Nephron (organoid): Measurements from ENCODE around the gene TSHZ1.

Experiments
- H3K27ac Mint-ChIP-seq, 3 experiments: 2 replicates each; pipeline ENCODE4 v1.8.0; 2020; ENCODE audit warnings: mixed read lengths in 3 of 3, mild to moderate bottlenecking in 2 of 3, moderate library complexity in 1 of 3
- H3K27me3 Mint-ChIP-seq: 2 replicates; pipeline ENCODE4 v1.8.0; 2021; ENCODE audit warnings: low read depth, mild to moderate bottlenecking, moderate library complexity, mixed read lengths
- H3K36me3 Mint-ChIP-seq: 2 replicates; pipeline ENCODE4 v1.8.0; 2020; ENCODE audit warnings: low read depth, mixed read lengths
- H3K4me1 Mint-ChIP-seq: 2 replicates; pipeline ENCODE4 v1.8.0; 2020; ENCODE audit warnings: mixed read lengths
- H3K4me3 Mint-ChIP-seq, 3 experiments: 2 replicates each; pipeline ENCODE4 v1.8.0; 2020; ENCODE audit warnings: mild to moderate bottlenecking in 3 of 3, mixed read lengths in 3 of 3, moderate library complexity in 2 of 3
- H3K9me3 Mint-ChIP-seq: 2 replicates; pipeline ENCODE4 v1.8.0; 2020; ENCODE audit warnings: mixed read lengths
- CTCF ChIP-seq, 3 experiments: fragments of 200-600 bp; sonication (generic); IDR thresholded peaks; one replicate each; pipeline ENCODE4 v1.5.0; 2021; ENCODE audit warnings: antibody characterized with exemption in 3 of 3; ENCODE audit not compliant: unreplicated experiment in 3 of 3

The TSHZ1 gene

DNA sequence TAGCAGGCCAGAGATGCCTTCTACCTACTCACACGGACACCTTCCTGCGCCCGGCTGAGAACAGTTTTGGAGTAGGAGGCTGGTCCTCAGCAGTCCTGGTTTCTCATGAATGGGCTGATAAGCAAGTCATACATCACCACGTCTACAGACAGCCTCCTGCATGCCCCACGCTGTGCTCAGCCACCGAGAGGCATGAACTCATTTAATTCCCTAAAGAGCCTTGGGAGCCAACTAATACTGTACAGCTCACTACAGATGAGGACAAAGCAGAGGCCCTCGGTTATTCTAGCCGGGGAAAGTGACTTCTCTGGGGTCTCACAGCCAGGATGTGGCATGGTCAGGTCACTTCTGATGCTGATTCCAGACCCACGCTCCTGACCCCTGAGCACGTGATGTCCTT lies 105.6 kb downstream of the TSHZ1 start:
- peaks cover 4% of the 10 kb centered on the region for H3K9me3 Mint-ChIP-seq
- no peak overlapping the region for H3K4me3 Mint-ChIP-seq
- H3K27me3 Mint-ChIP-seq, result peaks cover 5% of the 10 kb centered on the region
- H3K36me3 Mint-ChIP-seq, result no peaks in the 10 kb centered on the region
- no peaks in the 10 kb centered on the region for H3K4me1 Mint-ChIP-seq
- TF ChIP-seq CTCF (IDR thresholded peaks at IDR 0.05; ENCODE audit: unreplicated experiment in 3 of 3), result no peak
- H3K27ac Mint-ChIP-seq, result no peak overlapping the region

DNA sequence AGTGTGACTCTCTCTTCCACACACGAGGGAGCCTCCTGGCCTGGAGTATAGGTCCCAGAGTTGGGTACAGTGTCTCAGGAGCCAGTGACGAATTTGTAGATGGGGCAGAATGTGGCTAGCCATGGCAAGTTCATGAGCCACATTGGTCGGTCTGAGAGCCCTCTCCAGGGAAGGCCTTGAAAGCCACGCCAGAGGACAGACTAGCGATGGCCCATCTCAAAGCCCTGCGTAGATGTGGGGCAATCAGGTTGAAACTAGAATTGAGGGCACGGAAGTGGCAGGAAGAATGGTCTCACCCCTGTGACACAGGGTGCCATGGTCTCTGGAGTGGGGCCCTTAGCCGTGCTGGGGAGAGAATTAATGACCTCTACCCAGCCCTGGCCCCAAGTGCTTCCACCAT lies 106.2 kb downstream of the TSHZ1 start:
- Mint-ChIP-seq H3K27ac (no peak overlapping the region), H3K36me3 (no peaks in the 10 kb centered on the region), H3K27me3 (peaks cover 5% of the 10 kb centered on the region), H3K4me3 (no peak overlapping the region), H3K9me3 (no peaks in the 10 kb centered on the region), H3K4me1 (no peaks in the 10 kb centered on the region)
- TF ChIP-seq CTCF (IDR thresholded peaks at IDR 0.05; ENCODE audit: unreplicated experiment in 3 of 3), result no peak

DNA sequence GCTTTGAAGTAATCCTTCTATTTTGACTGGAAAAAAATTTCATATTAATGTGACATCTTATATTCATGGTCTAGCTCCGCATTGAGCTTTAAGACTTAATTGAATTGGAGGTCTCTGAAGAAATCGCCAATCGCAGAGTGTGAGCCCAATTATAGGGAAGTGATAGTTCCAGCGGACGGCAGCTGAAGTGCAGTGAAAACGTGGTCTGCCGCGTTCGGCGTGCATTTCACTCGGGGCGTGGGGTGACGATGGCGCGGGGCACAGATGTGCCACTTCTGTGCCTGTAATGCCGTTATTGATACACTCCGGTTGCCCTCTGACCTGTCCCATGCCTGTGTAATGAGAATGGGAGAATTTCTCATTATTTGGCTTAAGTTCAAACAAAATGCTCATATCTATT lies 106.7 kb downstream of the TSHZ1 start:
- TF ChIP-seq CTCF (IDR thresholded peaks at IDR 0.05; ENCODE audit: unreplicated experiment in 3 of 3), result no peak
- Mint-ChIP-seq H3K27me3 (peaks cover 5% of the 10 kb centered on the region), H3K4me1 (no peaks in the 10 kb centered on the region), H3K9me3 (no peaks in the 10 kb centered on the region), H3K27ac (no peak overlapping the region), H3K36me3 (no peaks in the 10 kb centered on the region), H3K4me3 (no peak overlapping the region)

- H3K27me3 Mint-ChIP-seq, result peaks cover 5% of the 10 kb centered on the region
- no peaks in the 10 kb centered on the region for H3K36me3 Mint-ChIP-seq
- H3K4me1 Mint-ChIP-seq, result no peaks in the 10 kb centered on the region
- no peak overlapping the region for H3K27ac Mint-ChIP-seq
- no peak for TF ChIP-seq CTCF (IDR thresholded peaks at IDR 0.05; ENCODE audit: unreplicated experiment in 3 of 3)
- H3K4me3 Mint-ChIP-seq, result no peak overlapping the region
- no peaks in the 10 kb centered on the region for H3K9me3 Mint-ChIP-seq
These were observed 107.1 kb downstream of the TSHZ1 start for GRCh38 chr18:75317703-75318102.

- H3K36me3 Mint-ChIP-seq, result no peaks in the 10 kb centered on the region
- H3K4me3 Mint-ChIP-seq, result no peak overlapping the region
- peaks cover 3% of the 10 kb centered on the region for H3K4me1 Mint-ChIP-seq
- H3K27ac Mint-ChIP-seq, result no peak overlapping the region
- H3K27me3 Mint-ChIP-seq, result peaks cover 5% of the 10 kb centered on the region
- TF ChIP-seq CTCF (IDR thresholded peaks at IDR 0.05; ENCODE audit: unreplicated experiment in 3 of 3), result no peak
- H3K9me3 Mint-ChIP-seq, result no peaks in the 10 kb centered on the region
These were observed 109.3 kb downstream of the TSHZ1 start for GRCh38 chr18:75319905-75320304.

DNA sequence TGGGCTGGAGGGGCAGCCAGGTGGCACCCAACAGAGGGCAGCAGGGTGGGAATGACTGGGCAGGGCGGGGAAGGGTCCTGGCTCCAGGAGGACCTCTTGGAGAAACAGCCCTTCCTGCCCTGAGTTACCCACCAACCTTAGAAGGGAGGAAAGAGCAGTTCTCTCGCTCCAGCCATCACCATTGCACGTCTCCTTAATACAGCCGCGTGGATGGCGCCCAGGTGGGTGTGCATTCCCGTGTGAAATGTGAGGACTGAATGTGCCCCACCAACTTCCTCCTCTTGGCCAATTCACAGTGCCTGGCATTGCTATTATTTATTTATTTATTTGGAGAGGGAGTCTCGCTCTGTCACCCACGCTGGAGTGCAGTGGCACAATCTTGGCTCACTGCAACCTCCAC lies 109.9 kb downstream of the TSHZ1 start:
- Mint-ChIP-seq H3K36me3 (peaks cover 3% of the 10 kb centered on the region), H3K27me3 (peaks cover 5% of the 10 kb centered on the region), H3K27ac (no peak overlapping the region), H3K9me3 (peaks cover 5% of the 10 kb centered on the region), H3K4me3 (no peak overlapping the region), H3K4me1 (peaks cover 3% of the 10 kb centered on the region)
- no peak for TF ChIP-seq CTCF (IDR thresholded peaks at IDR 0.05; ENCODE audit: unreplicated experiment in 3 of 3)
